HG03565 (cell line): ENCODE data around the gene NOCT.
"Not testable (repeated sequence)": the region's sequence is repeated elsewhere in the genome, so short reads cannot be mapped to it uniquely, and the experiment has no call there.

Source experiments
- ATAC-seq: cut with Tn5 transposase; IDR thresholded peaks from one replicate; pipeline ENCODE4 v1.9.1; 2021; ENCODE audit warnings: mild to moderate bottlenecking, moderate library complexity; ENCODE audit not compliant: unreplicated experiment

Gene NOCT, protein sequence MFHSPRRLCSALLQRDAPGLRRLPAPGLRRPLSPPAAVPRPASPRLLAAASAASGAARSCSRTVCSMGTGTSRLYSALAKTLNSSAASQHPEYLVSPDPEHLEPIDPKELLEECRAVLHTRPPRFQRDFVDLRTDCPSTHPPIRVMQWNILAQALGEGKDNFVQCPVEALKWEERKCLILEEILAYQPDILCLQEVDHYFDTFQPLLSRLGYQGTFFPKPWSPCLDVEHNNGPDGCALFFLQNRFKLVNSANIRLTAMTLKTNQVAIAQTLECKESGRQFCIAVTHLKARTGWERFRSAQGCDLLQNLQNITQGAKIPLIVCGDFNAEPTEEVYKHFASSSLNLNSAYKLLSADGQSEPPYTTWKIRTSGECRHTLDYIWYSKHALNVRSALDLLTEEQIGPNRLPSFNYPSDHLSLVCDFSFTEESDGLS

DNA sequence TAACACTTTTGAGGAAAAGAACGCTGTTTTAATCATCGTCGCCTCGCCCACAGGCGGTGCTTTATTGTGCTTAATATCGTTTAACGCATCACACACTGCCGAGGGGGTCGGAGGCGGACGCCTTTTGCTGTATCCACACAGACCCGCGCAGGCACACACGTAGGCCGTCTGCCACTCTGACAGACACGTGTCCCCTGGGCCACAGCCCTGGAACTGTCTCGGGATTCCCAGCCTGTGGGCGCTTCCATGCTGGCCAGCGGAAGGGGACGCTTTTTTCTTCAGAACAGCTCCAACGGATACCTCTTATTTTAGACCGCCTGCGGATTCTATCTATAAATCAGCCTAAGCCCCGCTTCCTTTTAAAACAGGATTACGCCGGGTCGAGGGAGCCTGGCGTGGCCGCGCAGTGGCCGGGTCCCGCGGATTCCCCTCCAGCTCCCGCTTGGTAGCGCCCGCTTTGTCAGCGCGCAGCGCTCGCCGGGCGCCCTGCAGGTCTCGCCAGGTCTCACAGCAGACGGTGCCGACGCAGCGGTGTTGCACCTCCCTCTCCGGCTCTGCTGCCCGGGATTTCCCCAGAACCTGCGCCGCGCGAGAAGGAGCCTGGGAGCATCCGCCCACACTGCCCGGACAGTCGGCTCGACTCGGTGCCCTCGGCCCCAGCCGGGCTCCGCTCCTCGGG, at the start of gene NOCT:
TSS of gene NOCT (plus strand) at position 513 of the 679 bp plus-strand sequence. CDS start 201 bp downstream, outside the sequence.
- ATAC-seq: peak; percentile 89

DNA sequence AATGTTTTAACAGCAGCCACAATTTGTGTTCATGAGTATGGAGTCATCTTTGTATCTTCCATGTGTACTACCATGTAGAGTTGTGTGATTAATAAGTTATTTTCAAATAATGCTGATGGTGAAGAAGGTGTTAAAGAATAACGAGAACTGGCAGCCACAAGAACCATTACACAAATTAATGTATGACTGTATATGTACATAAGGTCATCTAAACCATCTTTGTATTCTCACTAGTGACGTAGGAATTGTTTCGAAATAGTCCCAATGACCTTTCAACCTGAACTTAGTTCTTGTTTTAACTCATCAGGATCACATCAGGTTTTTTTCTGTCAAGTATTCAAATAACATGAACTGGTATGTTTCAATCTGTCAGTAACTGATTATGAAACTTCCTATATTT, 48.3 kb upstream of the NOCT start:
- peak; percentile 95 for ATAC-seq

DNA sequence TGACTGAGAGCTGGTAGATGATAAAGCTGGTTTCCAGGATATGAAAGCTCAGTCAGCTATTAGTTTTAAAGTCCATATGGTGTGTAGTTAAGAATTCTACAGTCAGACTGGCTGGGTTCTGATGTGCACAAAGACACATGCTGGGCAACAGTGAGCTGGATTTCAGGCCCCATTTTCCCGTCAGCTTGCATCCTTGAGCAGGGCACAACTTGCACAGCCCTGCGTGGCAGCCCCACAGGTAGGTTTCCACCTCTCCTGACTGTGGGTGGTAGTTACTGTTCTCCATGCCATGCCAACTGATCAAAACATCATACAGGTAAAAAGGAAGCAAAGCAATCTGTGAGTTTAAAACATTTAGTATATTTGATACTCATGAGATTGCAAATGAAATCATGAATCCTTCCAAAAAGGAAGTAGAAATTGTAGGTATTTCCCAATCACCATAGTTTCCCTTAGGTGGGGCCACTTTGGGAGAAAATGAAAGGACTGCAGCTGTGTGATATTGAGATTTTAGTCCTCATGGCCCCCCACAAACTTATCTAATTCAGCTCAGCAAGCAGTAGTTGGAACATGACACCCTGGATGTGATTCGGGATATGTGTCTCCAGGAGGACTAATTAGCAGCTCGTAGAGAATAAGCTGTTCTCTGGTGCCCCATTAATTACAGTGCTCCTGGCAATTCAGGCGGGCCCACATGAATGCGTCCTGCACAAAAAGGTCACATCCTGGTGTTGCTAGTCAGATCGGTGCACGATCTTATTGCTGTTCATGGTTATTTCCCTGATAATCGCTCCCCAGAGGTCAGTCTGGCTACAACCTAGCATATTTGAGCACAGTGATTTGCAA, 42.4 kb upstream of the NOCT start:
- no peak for ATAC-seq

DNA sequence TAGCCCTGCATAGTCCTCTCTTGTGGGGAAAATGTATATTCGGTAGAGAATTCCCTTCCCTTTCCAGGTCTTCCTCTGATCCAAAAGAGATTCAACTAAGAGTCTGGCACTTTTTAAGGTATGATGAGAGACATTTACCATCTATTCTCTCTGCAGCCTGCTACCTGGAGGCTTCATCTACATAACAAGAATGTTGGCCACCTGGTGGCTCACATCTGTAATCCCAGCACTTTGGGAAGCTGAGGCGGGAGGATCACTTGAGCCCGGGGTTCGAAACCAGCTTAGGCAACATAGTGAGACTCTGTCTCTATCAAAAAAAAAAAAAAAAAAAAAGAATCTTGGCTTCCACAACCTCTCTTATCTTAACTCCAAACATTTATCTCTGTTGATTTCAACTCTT, 40.4 kb upstream of the NOCT start:
- no peak for ATAC-seq

DNA sequence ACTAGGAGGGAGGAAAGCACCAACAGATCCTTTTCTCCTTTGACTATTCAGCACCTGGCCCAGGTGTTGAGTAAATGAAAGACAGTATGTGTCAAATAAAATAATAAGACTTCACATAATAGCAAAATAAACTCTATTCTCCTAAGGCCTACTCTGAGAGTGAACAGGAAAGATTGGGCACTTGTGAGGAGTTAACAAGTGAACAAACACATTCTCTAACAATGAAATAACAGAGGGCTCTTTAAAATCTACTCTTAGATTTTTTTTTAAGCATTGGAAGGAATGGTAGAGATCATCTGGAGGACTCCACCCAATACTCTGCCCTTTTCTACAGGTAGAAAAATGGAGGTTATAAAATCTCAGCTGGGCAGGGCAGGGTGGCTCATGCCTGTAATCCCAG, 39.1 kb upstream of the NOCT start:
- ATAC-seq: no peak

DNA sequence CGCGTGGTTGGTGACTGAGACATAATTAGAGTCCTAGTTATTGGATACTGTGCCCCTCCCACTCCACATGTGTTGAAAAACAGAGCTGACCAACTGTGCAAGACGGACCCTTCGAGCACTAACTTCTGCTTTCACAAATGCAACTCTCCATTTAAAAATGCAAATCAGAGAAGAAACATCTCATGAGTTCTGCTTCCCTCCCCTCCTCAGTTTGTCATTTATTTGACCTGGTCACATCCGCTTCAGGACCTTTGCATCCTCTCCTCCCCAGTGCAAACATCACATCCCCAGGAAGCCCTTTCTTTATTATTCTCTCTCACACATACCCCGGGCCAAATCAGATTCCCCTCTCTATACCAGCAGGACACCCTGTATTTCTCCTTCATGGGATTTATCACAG, 38.1 kb upstream of the NOCT start:
- ATAC-seq: peak; percentile 96

DNA sequence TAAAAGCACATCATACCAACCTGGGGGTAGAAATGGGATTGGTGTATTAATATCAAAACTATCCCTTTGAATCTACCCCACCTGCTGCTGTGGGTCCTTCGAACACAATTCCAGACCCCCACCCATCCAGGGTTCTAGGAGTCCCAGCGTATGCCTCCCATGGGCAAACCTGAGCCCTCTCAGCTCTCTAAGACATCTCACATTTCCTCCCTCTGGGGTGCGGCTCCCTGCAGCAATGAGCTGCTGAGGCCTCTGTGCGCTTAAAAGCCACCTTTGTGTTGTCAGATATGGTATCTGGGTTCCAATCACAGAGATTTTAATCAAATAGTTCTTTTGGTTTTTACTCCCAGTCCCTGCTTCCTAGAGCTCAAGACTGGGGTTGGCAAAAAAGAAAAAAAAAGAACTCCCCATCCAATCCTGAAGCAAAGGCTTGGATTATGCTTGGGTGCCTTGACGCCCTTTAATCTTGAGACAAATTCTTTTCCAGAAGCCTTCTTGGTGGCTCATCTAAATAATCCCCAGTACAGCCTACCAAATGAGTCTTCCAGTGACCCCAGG, 37.5 kb upstream of the NOCT start:
- no peak for ATAC-seq

- no peak for ATAC-seq
Measured at GRCh38 chr4:138978600-138978999, 37.0 kb upstream of the NOCT start.

GRCh38 chr4:138979742-138980141, 35.8 kb upstream of the NOCT start:
- ATAC-seq: no peak

GRCh38 chr4:138981930-138982390, 33.6 kb upstream of the NOCT start:
- ATAC-seq: no peak

DNA sequence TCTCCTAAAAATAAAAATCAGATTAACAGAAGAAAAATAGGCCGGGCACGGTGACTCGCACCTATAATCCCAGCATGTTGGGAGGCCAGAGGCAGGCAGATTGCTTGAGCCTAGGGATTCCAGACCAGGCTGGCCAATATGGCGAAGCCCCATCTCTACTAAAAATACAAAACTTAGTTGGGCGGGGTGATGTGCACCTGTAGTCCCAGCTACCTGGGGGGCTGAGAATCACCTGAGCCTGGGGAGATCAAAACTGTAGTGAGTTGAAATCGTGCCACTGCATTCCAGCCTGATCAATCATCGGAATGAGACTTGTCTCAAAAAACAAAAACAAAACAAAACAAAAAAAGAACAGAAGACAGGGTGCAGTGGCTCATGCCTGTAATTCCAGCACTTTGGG, 32.8 kb upstream of the NOCT start:
- no peak for ATAC-seq

DNA sequence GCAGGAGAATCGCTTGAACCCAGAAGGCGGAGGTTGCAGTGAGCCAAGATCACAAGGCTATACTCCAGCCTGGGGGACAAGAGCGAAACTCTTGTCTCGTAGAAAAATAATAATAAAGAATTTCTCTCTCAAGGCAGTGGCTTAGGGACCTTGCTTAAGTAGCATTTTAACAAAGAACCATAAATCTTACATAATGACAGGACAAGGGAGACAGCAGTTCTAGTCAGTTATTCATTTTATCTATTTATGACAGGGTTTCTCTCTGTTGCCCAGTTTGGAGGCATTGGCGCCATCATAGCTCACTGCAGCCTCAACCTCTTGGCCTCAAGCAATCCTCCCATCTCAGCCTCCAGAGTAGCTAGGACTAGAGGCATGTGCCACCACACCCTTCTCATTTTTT, 31.9 kb upstream of the NOCT start:
- no peak for ATAC-seq

- ATAC-seq: no peak
Measured at GRCh38 chr4:138984647-138985046, 30.9 kb upstream of the NOCT start.

- no peak for ATAC-seq
Measured at GRCh38 chr4:138992676-138993075, 22.9 kb upstream of the NOCT start.

- no peak for ATAC-seq
Measured at GRCh38 chr4:138996090-138996489, 19.5 kb upstream of the NOCT start.

DNA sequence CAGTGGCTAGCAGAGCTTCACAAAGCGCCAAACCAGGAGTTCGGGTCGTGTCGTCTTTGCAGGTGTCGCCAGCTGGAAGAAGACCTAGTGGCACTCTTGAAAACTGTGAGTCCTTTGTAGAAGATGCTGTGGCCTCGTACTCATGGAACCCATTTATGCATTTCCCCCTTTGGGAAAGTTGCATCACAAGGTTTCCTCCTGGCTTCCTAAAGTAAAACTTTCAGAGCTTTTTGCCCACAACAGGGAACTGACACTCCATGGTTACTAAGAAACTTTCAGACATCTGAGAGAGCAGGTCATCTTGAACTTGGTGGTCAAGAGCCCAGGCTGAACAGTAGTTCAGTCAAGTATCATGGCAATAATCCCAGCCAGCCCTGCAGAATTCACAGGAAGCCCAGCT, 15.9 kb upstream of the NOCT start:
- ATAC-seq: no peak

- not testable (repeated sequence) for ATAC-seq
Measured at GRCh38 chr4:139000134-139000533, 15.4 kb upstream of the NOCT start.

GRCh38 chr4:139001430-139001829, 14.2 kb upstream of the NOCT start:
- ATAC-seq: not testable (repeated sequence)

DNA sequence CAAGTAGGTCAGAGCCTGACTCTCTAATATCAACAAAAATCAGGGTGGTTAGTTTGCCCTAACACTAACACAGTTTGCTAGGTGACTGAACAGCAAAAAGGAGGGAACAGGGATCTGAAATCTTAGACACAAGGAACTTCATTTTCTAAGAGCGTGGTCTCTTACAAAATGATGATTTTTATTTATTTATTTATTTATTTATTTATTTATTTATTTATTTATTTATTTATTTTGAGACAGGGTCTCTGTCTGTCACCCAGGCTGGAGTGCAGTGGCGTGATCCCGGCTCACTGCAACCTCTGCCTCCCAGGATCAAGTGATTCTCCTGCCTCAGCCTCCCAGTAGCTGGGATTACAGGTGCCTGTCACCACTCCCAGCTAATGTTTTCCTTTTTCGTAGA, 11.9 kb upstream of the NOCT start:
- not testable (repeated sequence) for ATAC-seq

DNA sequence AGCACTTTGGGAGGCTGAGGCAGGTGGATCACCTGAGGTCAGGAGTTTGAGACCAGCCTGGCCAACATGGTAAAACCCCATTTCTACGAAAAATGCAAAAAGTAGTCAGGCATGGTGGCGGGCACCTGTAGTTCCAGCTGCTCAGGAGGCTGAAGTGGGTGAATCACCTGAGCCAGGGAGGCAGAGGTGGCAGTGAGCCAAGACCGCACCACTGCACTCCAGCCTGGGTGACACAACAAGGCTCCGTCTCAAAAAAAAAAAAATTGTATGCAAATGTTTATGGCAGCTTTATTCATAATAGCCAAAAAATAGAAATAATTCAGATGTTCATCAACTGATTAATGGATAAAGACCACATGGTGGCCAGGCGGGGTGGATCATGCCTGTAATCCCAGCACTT, 9.8 kb upstream of the NOCT start:
- no peak for ATAC-seq

DNA sequence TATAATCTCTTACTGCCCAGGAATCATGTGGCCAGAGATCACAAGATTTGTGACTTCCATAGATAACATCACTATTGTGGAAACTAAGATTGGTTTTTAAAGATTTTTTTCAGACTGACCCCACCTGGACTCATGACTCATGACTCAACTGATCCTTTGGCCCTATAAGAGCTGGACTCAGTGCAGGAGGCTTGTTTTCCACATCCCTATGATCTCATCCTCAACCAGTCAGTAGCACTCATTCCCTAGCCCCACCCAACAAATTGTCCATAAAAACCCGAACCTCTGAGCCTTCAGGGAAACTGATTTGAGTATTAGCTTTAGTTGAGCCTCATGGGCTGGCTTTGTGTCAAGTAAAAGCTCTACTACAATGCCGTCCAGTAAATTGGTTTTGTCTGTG, 7.9 kb upstream of the NOCT start:
- no peak for ATAC-seq
